ENCODE data around the gene TMF1. TPM values are rescaled to one million over a fixed set of nuclear protein-coding genes. Genes with fewer than 3 reads are reported as not detected.

Gene TMF1
- total RNA-seq, 1 donor from 2014 or later, result 12.5 TPM

DNA sequence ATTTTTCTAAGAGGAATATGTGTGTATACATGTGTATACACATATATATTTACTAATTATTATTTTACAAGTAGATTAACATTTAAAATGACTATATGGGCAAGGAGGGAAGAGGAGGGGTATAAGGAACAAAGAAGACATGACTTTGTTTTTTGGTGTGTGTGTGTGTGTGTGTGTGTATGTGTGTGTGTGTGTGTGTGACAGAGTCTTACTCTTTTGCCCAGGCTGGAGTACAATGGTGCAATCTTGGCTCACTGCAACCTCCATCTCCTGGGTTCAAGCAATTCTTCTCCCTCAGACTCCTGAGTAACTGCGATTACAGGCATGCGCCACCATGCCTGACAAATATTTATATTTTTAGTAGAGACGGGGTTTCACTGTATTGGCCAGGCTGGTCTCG is 36.0 kb downstream of the TMF1 start:
- peaks cover 20 to 22% (median 21%) of the 10 kb centered on the region in 3 donors for H3K4me1 ChIP-seq (ENCODE audit: control insufficient read depth in 3 of 3, insufficient read depth in 3 of 3, low read length in 3 of 3)
- H3K9me3 ChIP-seq (ENCODE audit: control insufficient read depth in 3 of 3, low read length in 3 of 3), result no peaks in the 10 kb centered on the region
- no peak overlapping the region for H3K27ac ChIP-seq (ENCODE audit: low read depth, low read length)
- H3K27me3 ChIP-seq (ENCODE audit: control insufficient read depth in 3 of 3, insufficient read depth in 3 of 3, low read length in 3 of 3), result no peaks in the 10 kb centered on the region
- peaks cover 0 to 2% (median 0%) of the 10 kb centered on the region in 3 donors for H3K36me3 ChIP-seq (ENCODE audit: control insufficient read depth in 3 of 3, insufficient read depth in 3 of 3, low read length in 3 of 3)
- no peak overlapping the region for H3K9ac ChIP-seq (ENCODE audit: low read depth in 1 of 3, low read length in 3 of 3)
- H3K4me3 ChIP-seq (ENCODE audit: low read length in 3 of 3), result no peak overlapping the region

- peaks cover 29 to 32% (median 32%) of the 10 kb centered on the region in 3 donors for H3K4me1 ChIP-seq (ENCODE audit: control insufficient read depth in 3 of 3, insufficient read depth in 3 of 3, low read length in 3 of 3)
- H3K4me3 ChIP-seq (ENCODE audit: low read length in 3 of 3), result peak overlapping the region; percentile 82 to 90 (median 85)
- peaks cover 6 to 10% (median 7%) of the 10 kb centered on the region in 3 donors for H3K36me3 ChIP-seq (ENCODE audit: control insufficient read depth in 3 of 3, insufficient read depth in 3 of 3, low read length in 3 of 3)
- H3K27ac ChIP-seq (ENCODE audit: low read depth, low read length), result peak overlapping the region; percentile 96
- H3K27me3 ChIP-seq (ENCODE audit: control insufficient read depth in 3 of 3, insufficient read depth in 3 of 3, low read length in 3 of 3), result no peaks in the 10 kb centered on the region
- H3K9me3 ChIP-seq (ENCODE audit: control insufficient read depth in 3 of 3, low read length in 3 of 3), result no peaks in the 10 kb centered on the region
- peak overlapping the region; percentile 85 to 95 (median 89) for H3K9ac ChIP-seq (ENCODE audit: low read depth in 1 of 3, low read length in 3 of 3)
These were observed 38.0 kb downstream of the TMF1 start for GRCh38 chr3:69014022-69014580.

GRCh38 chr3:69013253-69014021 is 38.7 kb downstream of the TMF1 start, which contains the start of gene EOGT:
EOGT (minus strand) TSS chr3:69013684; CDS start chr3:69009846, 3,838 bp downstream.
- Histone ChIP-seq H3K27ac (ENCODE audit: low read depth, low read length) (peak within 1 kb of the TSS; percentile 96), H3K36me3 (ENCODE audit: control insufficient read depth in 3 of 3, insufficient read depth in 3 of 3, low read length in 3 of 3) (peaks cover 10 to 12% (median 10%) of the 10 kb centered on the region in 3 donors), H3K27me3 (ENCODE audit: control insufficient read depth in 3 of 3, insufficient read depth in 3 of 3, low read length in 3 of 3) (no peaks in the 10 kb centered on the region), H3K4me3 (ENCODE audit: low read length in 3 of 3) (peak within 1 kb of the TSS; percentile 82 to 90 (median 85)), H3K9me3 (ENCODE audit: control insufficient read depth in 3 of 3, low read length in 3 of 3) (no peaks in the 10 kb centered on the region), H3K4me1 (ENCODE audit: control insufficient read depth in 3 of 3, insufficient read depth in 3 of 3, low read length in 3 of 3) (peaks cover 32 to 36% (median 33%) of the 10 kb centered on the region in 3 donors), H3K9ac (ENCODE audit: low read depth in 1 of 3, low read length in 3 of 3) (peak within 1 kb of the TSS; percentile 85 to 95 (median 89))

- H3K9ac ChIP-seq (ENCODE audit: low read depth in 1 of 3, low read length in 3 of 3), result peak overlapping the region; percentile 85 to 95 (median 89)
- H3K27me3 ChIP-seq (ENCODE audit: control insufficient read depth in 3 of 3, insufficient read depth in 3 of 3, low read length in 3 of 3), result no peaks in the 10 kb centered on the region
- peaks cover 32 to 36% (median 33%) of the 10 kb centered on the region in 3 donors for H3K4me1 ChIP-seq (ENCODE audit: control insufficient read depth in 3 of 3, insufficient read depth in 3 of 3, low read length in 3 of 3)
- peak overlapping the region; percentile 96 for H3K27ac ChIP-seq (ENCODE audit: low read depth, low read length)
- H3K9me3 ChIP-seq (ENCODE audit: control insufficient read depth in 3 of 3, low read length in 3 of 3), result no peaks in the 10 kb centered on the region
- H3K36me3 ChIP-seq (ENCODE audit: control insufficient read depth in 3 of 3, insufficient read depth in 3 of 3, low read length in 3 of 3), result peaks cover 10 to 16% (median 13%) of the 10 kb centered on the region in 3 donors
- peak overlapping the region; percentile 80 to 90 (median 85) for H3K4me3 ChIP-seq (ENCODE audit: low read length in 3 of 3)
These were observed 39.3 kb downstream of the TMF1 start for GRCh38 chr3:69012800-69013252.

- Histone ChIP-seq H3K27ac (ENCODE audit: low read depth, low read length) (peak overlapping the region; percentile 96), H3K27me3 (ENCODE audit: control insufficient read depth in 3 of 3, insufficient read depth in 3 of 3, low read length in 3 of 3) (no peaks in the 10 kb centered on the region), H3K36me3 (ENCODE audit: control insufficient read depth in 3 of 3, insufficient read depth in 3 of 3, low read length in 3 of 3) (peaks cover 10 to 16% (median 13%) of the 10 kb centered on the region in 3 donors), H3K9ac (ENCODE audit: low read depth in 1 of 3, low read length in 3 of 3) (peak overlapping the region; percentile 85 to 95 (median 89)), H3K9me3 (ENCODE audit: control insufficient read depth in 3 of 3, low read length in 3 of 3) (no peaks in the 10 kb centered on the region), H3K4me3 (ENCODE audit: low read length in 3 of 3) (peak overlapping the region; percentile 80 to 90 (median 85)), H3K4me1 (ENCODE audit: control insufficient read depth in 3 of 3, insufficient read depth in 3 of 3, low read length in 3 of 3) (peaks cover 32 to 36% (median 33%) of the 10 kb centered on the region in 3 donors)
These were observed 39.9 kb downstream of the TMF1 start for GRCh38 chr3:69012100-69012799.

GRCh38 chr3:69011096-69011730 is 40.9 kb downstream of the TMF1 start:
- Histone ChIP-seq H3K4me3 (ENCODE audit: low read length in 3 of 3) (no peak overlapping the region), H3K27ac (ENCODE audit: low read depth, low read length) (peak overlapping the region; percentile 96), H3K9ac (ENCODE audit: low read depth in 1 of 3, low read length in 3 of 3) (no peak overlapping the region), H3K4me1 (ENCODE audit: control insufficient read depth in 3 of 3, insufficient read depth in 3 of 3, low read length in 3 of 3) (peaks cover 32 to 36% (median 33%) of the 10 kb centered on the region in 3 donors), H3K9me3 (ENCODE audit: control insufficient read depth in 3 of 3, low read length in 3 of 3) (no peaks in the 10 kb centered on the region), H3K27me3 (ENCODE audit: control insufficient read depth in 3 of 3, insufficient read depth in 3 of 3, low read length in 3 of 3) (no peaks in the 10 kb centered on the region), H3K36me3 (ENCODE audit: control insufficient read depth in 3 of 3, insufficient read depth in 3 of 3, low read length in 3 of 3) (peaks cover 16 to 25% (median 20%) of the 10 kb centered on the region in 3 donors)

DNA sequence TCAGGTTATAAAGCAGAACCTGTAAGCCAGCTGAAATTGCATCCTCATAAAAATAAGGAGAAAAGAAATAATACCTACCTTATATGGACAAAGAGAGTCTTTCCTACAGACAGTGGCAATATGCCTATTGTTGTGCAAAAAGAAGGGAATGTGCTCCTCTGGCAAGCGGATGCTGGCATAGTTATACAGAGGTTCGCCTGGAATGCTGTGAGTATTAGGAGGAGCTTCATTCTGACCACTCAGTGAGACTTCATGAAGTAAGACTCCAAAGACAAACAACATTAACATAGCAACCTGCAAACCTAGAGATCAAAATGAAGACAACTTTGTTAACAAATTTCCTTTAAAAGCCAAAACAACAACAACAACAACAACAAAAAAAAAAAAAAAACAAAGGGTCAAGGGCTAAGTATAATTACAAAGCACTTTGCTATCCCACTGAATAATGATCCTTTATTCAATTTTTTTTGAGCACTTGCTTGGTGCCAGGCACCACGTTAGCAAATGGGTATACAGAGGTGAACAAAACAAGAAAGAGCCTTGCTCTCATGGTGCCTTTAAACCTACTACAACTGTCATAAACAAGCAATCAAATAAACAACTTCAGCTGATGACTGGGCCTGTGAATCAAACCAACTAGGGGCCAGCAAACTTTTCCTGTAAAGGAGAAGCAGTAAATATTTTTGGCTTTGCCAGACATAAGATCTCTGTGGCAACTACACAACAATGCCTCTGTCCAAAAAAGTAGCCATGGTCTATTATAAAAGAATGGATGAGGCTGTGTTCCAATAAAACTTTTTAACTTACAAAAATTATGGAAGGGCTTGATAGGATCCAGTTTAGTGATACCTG is 42.3 kb downstream of the TMF1 start:
- peak overlapping the region in 1 of 3 donors; percentile 0 for H3K9ac ChIP-seq (ENCODE audit: low read depth in 1 of 3, low read length in 3 of 3)
- H3K36me3 ChIP-seq (ENCODE audit: control insufficient read depth in 3 of 3, insufficient read depth in 3 of 3, low read length in 3 of 3), result peaks cover 24 to 37% (median 30%) of the 10 kb centered on the region in 3 donors
- H3K4me3 ChIP-seq (ENCODE audit: low read length in 3 of 3), result no peak overlapping the region

GRCh38 chr3:69008980-69009379 is 43.2 kb downstream of the TMF1 start:
- Histone ChIP-seq H3K36me3 (ENCODE audit: control insufficient read depth in 3 of 3, insufficient read depth in 3 of 3, low read length in 3 of 3) (peaks cover 27 to 44% (median 30%) of the 10 kb centered on the region in 3 donors), H3K4me3 (ENCODE audit: low read length in 3 of 3) (no peak overlapping the region)

More for the DNA sequence above, 42.3 kb downstream of the TMF1 start:
- Histone ChIP-seq H3K9me3 (ENCODE audit: control insufficient read depth in 3 of 3, low read length in 3 of 3) (no peaks in the 10 kb centered on the region), H3K27ac (ENCODE audit: low read depth, low read length) (peak overlapping the region; percentile 52), H3K27me3 (ENCODE audit: control insufficient read depth in 3 of 3, insufficient read depth in 3 of 3, low read length in 3 of 3) (no peaks in the 10 kb centered on the region), H3K4me1 (ENCODE audit: control insufficient read depth in 3 of 3, insufficient read depth in 3 of 3, low read length in 3 of 3) (peaks cover 30 to 33% (median 31%) of the 10 kb centered on the region in 3 donors)

More at GRCh38 chr3:69008980-69009379, 43.2 kb downstream of the TMF1 start:
- H3K9me3 ChIP-seq (ENCODE audit: control insufficient read depth in 3 of 3, low read length in 3 of 3), result no peaks in the 10 kb centered on the region
- peak overlapping the region in 1 of 3 donors; percentile 55 for H3K9ac ChIP-seq (ENCODE audit: low read depth in 1 of 3, low read length in 3 of 3)
- H3K27me3 ChIP-seq (ENCODE audit: control insufficient read depth in 3 of 3, insufficient read depth in 3 of 3, low read length in 3 of 3), result no peaks in the 10 kb centered on the region
- no peak overlapping the region for H3K27ac ChIP-seq (ENCODE audit: low read depth, low read length)
- peaks cover 26 to 31% (median 29%) of the 10 kb centered on the region in 3 donors for H3K4me1 ChIP-seq (ENCODE audit: control insufficient read depth in 3 of 3, insufficient read depth in 3 of 3, low read length in 3 of 3)

Measured in skeletal muscle tissue (tissue), 4 donors.